HG02588 (cell line): Measurements from ENCODE around the gene EXOSC1.
"Not testable (repeated sequence)": the region's sequence is repeated elsewhere in the genome, so short reads cannot be mapped to it uniquely, and the experiment has no call there.

Experiments used
- ATAC-seq: cut with Tn5 transposase; IDR thresholded peaks from one replicate; pipeline ENCODE4 v1.9.1; 2021; ENCODE audit warnings: mild to moderate bottlenecking, moderate library complexity; ENCODE audit not compliant: unreplicated experiment

EXOSC1 gene

DNA sequence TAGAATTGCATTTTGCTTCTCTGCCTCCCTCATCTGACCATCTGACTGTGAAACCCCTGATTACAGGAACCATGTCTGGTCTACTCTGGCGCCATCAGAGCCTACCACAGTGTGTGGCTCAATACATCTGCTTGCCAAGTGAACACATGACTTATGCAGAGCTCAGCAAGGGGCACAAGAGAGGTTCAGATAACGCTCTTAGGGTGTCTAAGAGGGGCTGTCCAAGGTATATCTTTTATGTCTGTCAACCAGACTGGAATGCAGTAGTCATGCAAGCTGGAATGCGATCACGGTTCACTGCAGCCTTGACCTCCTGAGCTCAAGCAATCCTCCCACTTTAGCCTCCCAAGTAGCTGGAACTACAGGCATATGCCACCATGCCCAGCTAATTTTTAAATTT lies 34.4 kb downstream of the EXOSC1 start:
- no peak for ATAC-seq

DNA sequence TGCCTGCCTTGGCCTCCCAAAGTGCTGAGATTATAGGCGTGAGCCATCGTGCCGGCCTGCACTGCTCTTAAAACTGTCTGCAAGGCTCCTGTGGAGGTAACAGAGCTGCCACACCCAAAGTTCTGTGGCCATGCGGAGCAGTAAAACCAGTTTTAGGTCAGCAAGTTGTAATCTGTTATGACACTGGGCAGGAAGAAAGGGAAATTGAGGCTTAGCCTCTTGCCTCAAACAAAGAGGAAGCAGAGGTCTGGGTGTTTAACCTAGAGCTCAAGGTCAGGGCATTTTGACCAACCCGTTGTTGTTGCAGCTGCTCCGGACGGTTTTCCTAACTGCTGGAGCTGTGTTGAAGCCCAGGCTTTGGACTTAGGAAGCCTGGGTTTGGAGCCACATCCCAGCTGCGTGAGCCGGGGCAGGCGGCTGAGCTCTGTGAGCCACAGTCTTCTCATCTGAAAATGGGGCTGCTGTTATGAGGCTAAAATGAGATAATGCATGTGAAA lies 37.3 kb downstream of the EXOSC1 start:
- no peak for ATAC-seq

DNA sequence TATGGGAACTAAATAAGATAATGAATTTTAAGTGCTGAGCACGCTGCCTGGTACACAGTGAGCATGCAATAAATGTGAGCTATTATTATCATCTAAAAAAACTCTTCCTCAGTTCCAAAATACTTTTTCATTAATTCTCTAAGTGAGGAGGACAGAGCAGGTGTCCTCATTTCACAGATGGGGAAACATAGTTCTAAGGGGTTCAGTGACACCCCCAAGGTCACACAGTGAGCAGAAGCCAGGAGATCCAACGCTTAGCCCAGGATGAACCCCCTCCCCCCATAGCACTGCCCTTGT lies 37.9 kb downstream of the EXOSC1 start:
- no peak for ATAC-seq

GRCh38 chr10:97407211-97407951 lies 38.4 kb downstream of the EXOSC1 start:
- peak; percentile 86 for ATAC-seq

DNA sequence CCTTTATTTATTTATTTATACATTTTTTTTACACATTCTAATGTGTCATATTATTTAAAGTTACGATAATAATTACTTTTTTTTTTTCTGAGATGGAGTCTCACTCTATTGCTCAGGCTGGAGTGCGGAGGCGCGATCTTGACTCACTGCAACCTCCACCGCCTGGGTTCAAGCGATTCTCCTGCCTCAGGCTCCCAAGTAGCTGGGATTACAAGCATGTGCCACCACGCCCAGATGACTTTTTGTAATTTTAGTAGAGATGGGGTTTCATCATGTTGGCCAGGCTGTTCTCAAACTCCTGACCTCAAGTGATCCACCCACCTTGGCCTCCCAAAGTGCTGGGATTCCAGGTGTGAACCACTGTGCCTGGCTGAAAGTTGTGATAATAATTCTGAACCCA lies 39.3 kb downstream of the EXOSC1 start:
- not testable (repeated sequence) for ATAC-seq

GRCh38 chr10:97406064-97406463 lies 39.7 kb downstream of the EXOSC1 start:
- no peak for ATAC-seq

DNA sequence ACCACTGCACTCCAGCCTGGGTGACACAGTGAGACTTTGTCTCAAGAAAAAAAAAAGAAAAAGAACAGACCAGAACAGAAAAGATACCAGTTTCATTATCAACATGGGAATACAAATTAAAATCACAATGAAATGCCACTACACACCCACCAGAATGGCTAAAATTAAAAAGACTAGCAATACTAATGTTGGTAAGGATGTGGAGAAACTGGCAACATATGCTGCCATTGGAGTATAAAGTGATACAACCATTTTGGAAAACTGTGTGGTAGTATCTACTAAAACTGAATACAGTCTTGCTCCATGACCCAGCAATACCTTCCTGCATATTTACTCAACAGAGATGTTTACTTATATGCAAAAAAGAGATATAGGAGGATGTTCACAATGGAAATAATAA lies 41.8 kb downstream of the EXOSC1 start:
- ATAC-seq: no peak

DNA sequence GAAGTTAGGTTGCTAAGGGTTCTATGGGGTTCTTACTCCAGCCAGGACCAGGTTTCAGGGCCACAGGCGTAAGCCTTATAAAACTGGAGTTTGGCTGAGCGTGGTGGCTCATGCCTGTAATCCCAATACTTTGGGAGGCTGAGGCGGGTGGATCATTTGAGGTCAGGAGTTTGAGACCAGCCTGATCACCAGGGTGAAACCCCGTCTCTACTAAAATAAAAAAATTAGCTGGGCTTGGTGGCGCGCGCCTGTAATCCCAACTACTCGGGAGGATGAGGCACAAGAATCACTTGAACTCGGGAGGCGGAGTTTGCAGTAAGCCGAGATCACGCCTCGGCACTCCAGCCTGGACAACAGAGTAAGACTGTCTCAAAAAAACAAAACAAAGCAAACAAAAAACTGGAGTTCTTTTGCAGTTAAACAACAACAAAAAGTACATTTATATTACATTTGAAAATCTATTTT lies 44.3 kb downstream of the EXOSC1 start:
- ATAC-seq: no peak

- ATAC-seq: peak; percentile 98
Observed at GRCh38 chr10:97400665-97401454, 44.9 kb downstream of the EXOSC1 start, which contains the start of gene RRP12. Gene RRP12, minus strand, starts transcription at chr10:97401340. Its CDS starts 109 bp downstream, at chr10:97401231.

GRCh38 chr10:97399843-97400545 lies 45.8 kb downstream of the EXOSC1 start:
- ATAC-seq: no peak

GRCh38 chr10:97396056-97396455 lies 49.8 kb downstream of the EXOSC1 start:
- no peak for ATAC-seq

GRCh38 chr10:97393034-97393573 lies 52.7 kb downstream of the EXOSC1 start:
- no peak for ATAC-seq

DNA sequence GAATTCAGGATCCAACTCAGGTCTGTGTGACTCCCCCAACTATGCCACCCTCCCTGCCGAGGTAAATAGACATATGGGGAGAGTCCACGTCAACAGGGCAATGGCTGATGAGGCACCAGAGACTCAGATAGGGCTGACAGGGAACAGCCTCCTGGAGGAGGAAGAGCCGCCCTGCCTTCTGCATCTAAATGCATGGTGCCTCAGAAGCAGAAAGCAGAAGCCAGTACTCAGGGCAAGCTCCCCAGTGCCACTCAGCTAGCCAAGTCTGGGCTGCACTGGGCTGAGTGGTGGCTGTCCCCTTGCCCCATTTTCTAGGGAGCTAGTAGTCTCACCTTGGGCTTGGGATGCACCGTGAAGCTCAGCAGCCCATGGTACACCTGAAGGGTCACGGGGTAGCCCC lies 55.7 kb downstream of the EXOSC1 start:
- ATAC-seq: no peak

- no peak for ATAC-seq
Observed at GRCh38 chr10:97388152-97388551, 57.7 kb downstream of the EXOSC1 start.
